Esophagus squamous epithelium (tissue), 5 donors: ENCODE measurements around the gene EIF3B. TPM values are rescaled to one million over a fixed set of nuclear protein-coding genes. Genes with fewer than 3 reads are reported as not detected.
"Not testable (repeated sequence)": the region's sequence is repeated elsewhere in the genome, so short reads cannot be mapped to it uniquely, and the experiment has no call there.

ENCODE experiments used
- DNase-seq: peaks from one replicate; lab custom pipeline; 2025; lab: John Stamatoyannopoulos, UW
- H3K27ac ChIP-seq, 4 donors: fragments of 200-600 bp; sonication (generic); one replicate each; pipeline ENCODE4 v1.5.1; 2016 to 2019; ENCODE audit warnings: mild to moderate bottlenecking in 1 of 4
- H3K27me3 ChIP-seq, 4 donors: fragments of 200-600 bp; sonication (generic); 1 replicate in 3 of 4; 2 replicates in 1 of 4; pipeline versions ENCODE4 v1.5.1 to v1.6.0; 2017 to 2021; ENCODE audit warnings: antibody characterized with exemption in 1 of 4
- H3K36me3 ChIP-seq, 3 donors: fragments of 200-600 bp; sonication (generic); one replicate each; pipeline ENCODE4 v1.5.1; 2016 to 2019
- H3K4me1 ChIP-seq, 3 donors: fragments of 200-600 bp; sonication (generic); one replicate each; pipeline ENCODE4 v1.5.1; 2017 to 2019
- H3K4me3 ChIP-seq, 4 donors: fragments of 200-600 bp; sonication (generic); 1 replicate in 3 of 4; 2 replicates in 1 of 4; pipeline ENCODE4 v1.5.1; 2016 to 2019; ENCODE audit warnings: mild to moderate bottlenecking in 2 of 4, moderate library complexity in 1 of 4
- H3K9me3 ChIP-seq, 3 donors: fragments of 200-600 bp; sonication (generic); one replicate each; pipeline ENCODE4 v1.5.1; 2016 to 2019
- CTCF ChIP-seq, 6 experiments: fragments of 450-650 bp in 4 of 6; fragments of 200-600 bp in 2 of 6; sonication (generic) in 2 of 6; IDR thresholded peaks; one replicate each; pipeline ENCODE4 v1.5.1; 2016 to 2019; ENCODE audit warnings: antibody characterized with exemption in 6 of 6, mild to moderate bottlenecking in 4 of 6, moderate library complexity in 4 of 6
- POLR2A ChIP-seq, 4 donors: fragments of 450-650 bp; IDR thresholded peaks; one replicate each; pipeline ENCODE4 v1.6.1; 2017; ENCODE audit warnings: antibody characterized with exemption in 4 of 4, mild to moderate bottlenecking in 4 of 4, moderate library complexity in 3 of 4
- WGBS, 2 donors: methylation state at CpG; one replicate each; pipeline ENCODE4 v1.1.5; 2018; 5-methylcytosine and 5-hydroxymethylcytosine counted together
- intact Hi-C: fragments of 100-400 bp; cut with DNase I; formaldehyde crosslinking; loops from one replicate; pipeline ENCODE4 v1.15.0; 2022
- total RNA-seq, 4 donors: library from RNA; depleted of rRNA; stranded (reverse); fragments of >200 nt; gene quantifications; one replicate each; pipeline ENCODE4 v1.1.0, GENCODE V29; 2016
- donor health status: DM: yes; HTN: yes; CAD: no.

Gene EIF3B
- 100 to 1,000 TPM; 127 to 155 (median 136) TPM for total RNA-seq

GRCh38 chr7:2354186-2354938 is at the start of gene EIF3B:
Gene EIF3B (plus strand): TSS chr7:2354827. CDS start chr7:2354922, 95 bp downstream.
- 0% methylated on average over 14 to 19 of the region's 55 CpGs for WGBS, 2 donors
- intact Hi-C loops = loop anchor here (10.0 kb wide), 1 partner anchor 110 kb away; the partner anchor contains the start of genes MRM2 and NUDT1
- TF ChIP-seq CTCF (IDR thresholded peaks at IDR 0.05) = peak in 2 of 6 experiments; percentile 7 to 8
- TF ChIP-seq POLR2A (IDR thresholded peaks at IDR 0.05) = peak in 2 of 4 donors; percentile 45 to 63

GRCh38 chr7:2305258-2305657 is 49.4 kb upstream of the EIF3B start:
- Histone ChIP-seq H3K36me3 (peaks cover 0 to 14% (median 0%) of the 10 kb centered on the region in 3 donors), H3K4me1 (peaks cover 0 to 16% (median 0%) of the 10 kb centered on the region in 3 donors), H3K27ac (peak overlapping the region in 1 of 4 donors; percentile 5)
- intact Hi-C loops, DNase-seq, H3K9me3 ChIP-seq, H3K27me3 ChIP-seq, H3K4me3 ChIP-seq: not testable (repeated sequence)
- WGBS, 2 donors = 80 to 84% methylated on average over 6 of the region's 6 CpGs

More at GRCh38 chr7:2354186-2354938, at the start of gene EIF3B:
- H3K4me3 ChIP-seq = peak within 1 kb of the TSS; percentile 78 to 99 (median 96)
- peaks cover 33 to 55% (median 36%) of the 10 kb centered on the region in 3 donors for H3K4me1 ChIP-seq
- peaks cover 0 to 26% (median 0%) of the 10 kb centered on the region in 3 donors for H3K36me3 ChIP-seq
- H3K27ac ChIP-seq = peak within 1 kb of the TSS; percentile 95 to 99 (median 98)
- DNase-seq = peak; percentile 59
- H3K27me3 ChIP-seq = no peaks in the 10 kb centered on the region
- no peaks in the 10 kb centered on the region for H3K9me3 ChIP-seq

GRCh38 chr7:2306688-2307087 is 47.9 kb upstream of the EIF3B start:
- Histone ChIP-seq H3K27ac (no peak overlapping the region), H3K4me1 (peaks cover 0 to 4% (median 0%) of the 10 kb centered on the region in 3 donors), H3K9me3 (no peaks in the 10 kb centered on the region), H3K36me3 (peaks cover 0 to 14% (median 0%) of the 10 kb centered on the region in 3 donors), H3K27me3 (no peaks in the 10 kb centered on the region), H3K4me3 (no peak overlapping the region)
- 80 to 91% methylated on average over 6 of the region's 6 CpGs for WGBS, 2 donors
- intact Hi-C loops = no loop called here
- TF ChIP-seq CTCF (IDR thresholded peaks at IDR 0.05) (no peak), POLR2A (IDR thresholded peaks at IDR 0.05) (no peak)
- no peak for DNase-seq

- no peak overlapping the region for H3K27ac ChIP-seq
- peaks cover 0 to 14% (median 0%) of the 10 kb centered on the region in 3 donors for H3K36me3 ChIP-seq
- no peaks in the 10 kb centered on the region for H3K27me3 ChIP-seq
- H3K4me3 ChIP-seq = no peak overlapping the region
- H3K9me3 ChIP-seq = no peaks in the 10 kb centered on the region
- TF ChIP-seq POLR2A (IDR thresholded peaks at IDR 0.05) (no peak), CTCF (IDR thresholded peaks at IDR 0.05) (no peak)
- 72 to 73% methylated on average over 7 of the region's 7 CpGs for WGBS, 2 donors
- H3K4me1 ChIP-seq = peaks cover 0 to 12% (median 0%) of the 10 kb centered on the region in 3 donors
- intact Hi-C loops = no loop called here
- DNase-seq = no peak
Observed at GRCh38 chr7:2307690-2308107, 46.9 kb upstream of the EIF3B start.

GRCh38 chr7:2309889-2310331 is 44.7 kb upstream of the EIF3B start:
- peaks cover 7 to 29% (median 8%) of the 10 kb centered on the region in 3 donors for H3K4me1 ChIP-seq
- peaks cover 0 to 14% (median 0%) of the 10 kb centered on the region in 3 donors for H3K36me3 ChIP-seq
- no peak overlapping the region for H3K4me3 ChIP-seq
- intact Hi-C loops = no loop called here
- H3K27me3 ChIP-seq = no peaks in the 10 kb centered on the region
- H3K9me3 ChIP-seq = no peaks in the 10 kb centered on the region
- WGBS, 2 donors = 72 to 79% methylated on average over 19 to 20 of the region's 20 CpGs
- no peak for DNase-seq
- H3K27ac ChIP-seq = peak overlapping the region in 2 of 4 donors; percentile 10 to 52
- TF ChIP-seq CTCF (IDR thresholded peaks at IDR 0.05) (no peak), POLR2A (IDR thresholded peaks at IDR 0.05) (no peak)
